HCT116 (cell line): ENCODE results near the gene COL4A1. TPM values are rescaled to one million over a fixed set of nuclear protein-coding genes. Genes with fewer than 3 reads are reported as not detected.

Experiments used
- ATAC-seq: fragments of 200-7000 bp; cut with Tn5 transposase; 2 replicates; pipeline ENCODE4 v1.9.1; 2020; ENCODE audit warnings: mild to moderate bottlenecking, moderate library complexity
- BruUV-seq: library from RNA; stranded (reverse); fragments of 400-500 nt; replicated peaks from 2 replicates; lab custom pipeline; 2021; lab: Mats Ljungman, UMichigan
- CTCF ChIA-PET: fragments of 300-600 bp; sonication (Branson Sonifier 250); formaldehyde crosslinking; loops from one replicate; lab custom pipeline; 2021; ENCODE audit warnings: antibody characterized with exemption; lab: Charles Lee
- POLR2A ChIA-PET: fragments of 300-600, 350-600 bp; sonication (Branson Sonifier 250); formaldehyde crosslinking; loops from one replicate; lab custom pipeline; 2021; ENCODE audit warnings: antibody characterized with exemption; lab: Charles Lee
- RAD21 ChIA-PET, 2 experiments: fragments of 300-600 bp; sonication (Branson Sonifier 250); formaldehyde crosslinking; loops; one replicate each; lab custom pipeline; 2023; ENCODE audit warnings: low total read pairs in 2 of 2; ENCODE audit not compliant: uncharacterized antibody in 2 of 2, unreplicated experiment in 2 of 2, low non-redundant PET in 1 of 2; lab: Charles Lee
- DNase-seq: peaks from one replicate; pipeline ENCODE4 v3.0.0-alpha.2; 2010; ENCODE audit warnings: low read depth, low spot score
- H2AFZ ChIP-seq: fragments of 200-600 bp; shearing (Covaris generic), sonication (generic); 2 replicates; pipeline ENCODE4 v1.6.1; 2017; ENCODE audit warnings: low read depth, mixed run types, mixed read lengths, antibody characterized with exemption, low read length; ENCODE audit not compliant: poor library complexity, severe bottlenecking
- H3K27ac ChIP-seq: 2 replicates; pipeline ENCODE4 v1.5.1; 2012; ENCODE audit warnings: low read depth, low read length
- H3K27me3 ChIP-seq: fragments of 200-600 bp; sonication (generic); 2 replicates; pipeline ENCODE4 v1.6.1; 2016; ENCODE audit warnings: mixed run types, low read length, mixed read lengths; ENCODE audit not compliant: insufficient read depth
- H3K36me3 ChIP-seq, 2 experiments: fragments of 200-500 bp in 1 of 2; fragments of 200-600 bp in 1 of 2; sonication (Bioruptor generic) in 1 of 2; sonication (generic) in 1 of 2; 2 replicates each; pipeline versions ENCODE4 v1.5.1 to v1.6.1; 2014 to 2016; ENCODE audit warnings: low read length in 2 of 2, inconsistent platforms in 1 of 2, mixed read lengths in 1 of 2, mixed run types in 1 of 2; ENCODE audit not compliant: insufficient read depth in 2 of 2, control insufficient read depth in 1 of 2
- H3K4me1 ChIP-seq, 2 experiments: fragments of 200-600 bp in 1 of 2; sonication (generic) in 1 of 2; 2 replicates each; pipeline versions ENCODE4 v1.5.1 to v1.6.1; 2012 to 2017; ENCODE audit warnings: low read length in 2 of 2, inconsistent platforms in 1 of 2, mild to moderate bottlenecking in 1 of 2, mixed read lengths in 1 of 2, mixed run types in 1 of 2, moderate library complexity in 1 of 2; ENCODE audit not compliant: insufficient read depth in 2 of 2, control insufficient read depth in 1 of 2
- H3K4me2 ChIP-seq: fragments of 200-600 bp; sonication (generic); 2 replicates; pipeline ENCODE4 v1.6.1; 2017; ENCODE audit warnings: mixed run types, low read length, mixed read lengths
- H3K4me3 ChIP-seq, 2 experiments: fragments of 200-600 bp in 1 of 2; sonication (generic) in 1 of 2; replicated peaks in 1 of 2; 2 replicates each; pipeline ENCODE4 v1.5.1; 2011 to 2016; ENCODE audit warnings: low read length in 2 of 2, control low read depth in 1 of 2, low read depth in 1 of 2, mild to moderate bottlenecking in 1 of 2, mixed read lengths in 1 of 2, mixed run types in 1 of 2
- H3K79me2 ChIP-seq: fragments of 200-600 bp; sonication (generic); 2 replicates; pipeline ENCODE4 v1.6.1; 2017; ENCODE audit warnings: mild to moderate bottlenecking, mixed run types, low read length, moderate library complexity, mixed read lengths; ENCODE audit not compliant: insufficient read depth
- H3K9ac ChIP-seq: fragments of 200-600 bp; sonication (generic); 2 replicates; pipeline ENCODE4 v1.6.1; 2016; ENCODE audit warnings: low read length, mixed read lengths
- H3K9me2 ChIP-seq: fragments of 200-600 bp; sonication (generic), shearing (Covaris generic); 2 replicates; pipeline ENCODE4 v1.6.1; 2017; ENCODE audit warnings: mixed run types, mild to moderate bottlenecking, moderate library complexity; ENCODE audit not compliant: insufficient read depth
- H3K9me3 ChIP-seq, 2 experiments: fragments of 200-500 bp in 1 of 2; fragments of 200-600 bp in 1 of 2; sonication (Bioruptor generic) in 1 of 2; sonication (generic) in 1 of 2; 2 replicates each; pipeline ENCODE4 v1.6.1; 2014 to 2017; ENCODE audit warnings: low read length in 2 of 2, mixed read lengths in 2 of 2, inconsistent platforms in 1 of 2, low read depth in 1 of 2, mild to moderate bottlenecking in 1 of 2, mixed run types in 1 of 2, moderate library complexity in 1 of 2; ENCODE audit not compliant: control insufficient read depth in 1 of 2, insufficient read depth in 1 of 2
- H4K20me1 ChIP-seq: fragments of 200-600 bp; sonication (generic), shearing (Covaris generic); 2 replicates; pipeline ENCODE4 v1.6.1; 2017; ENCODE audit warnings: mixed run types, mild to moderate bottlenecking, moderate library complexity; ENCODE audit not compliant: insufficient read depth
- CBX3 ChIP-seq: IDR thresholded peaks from 2 replicates; pipeline ENCODE4 v1.6.1; 2012; ENCODE audit warnings: low read depth
- EGR1 ChIP-seq: IDR thresholded peaks from 2 replicates; pipeline ENCODE4 v1.6.1; 2012; ENCODE audit warnings: low read depth
- EZH2 ChIP-seq: fragments of 200-600 bp; sonication (generic); IDR thresholded peaks from 2 replicates; pipeline ENCODE4 v1.6.1; 2017; ENCODE audit warnings: antibody characterized with exemption, mixed run types
- EZH2phosphoT487 ChIP-seq: fragments of 200-600 bp; IDR thresholded peaks from 2 replicates; pipeline ENCODE4 v1.6.1; 2018; ENCODE audit warnings: antibody characterized with exemption, borderline replicate concordance
- POLR2A ChIP-seq: IDR thresholded peaks from 2 replicates; pipeline ENCODE4 v1.7.0; 2011; ENCODE audit warnings: borderline replicate concordance; ENCODE audit not compliant: insufficient read depth, insufficient read length; ENCODE audit errors: extremely low read depth
- RAD21 ChIP-seq: IDR thresholded peaks from 2 replicates; pipeline ENCODE4 v1.6.1; 2012; ENCODE audit warnings: low read depth, mild to moderate bottlenecking
- SP1 ChIP-seq: IDR thresholded peaks from 2 replicates; pipeline ENCODE4 v1.6.1; 2012; ENCODE audit warnings: low read depth
- SRF ChIP-seq: IDR thresholded peaks from 2 replicates; pipeline ENCODE4 v1.6.1; 2012; ENCODE audit warnings: low read depth
- TCF7L2 ChIP-seq: IDR thresholded peaks from 2 replicates; pipeline ENCODE4 v1.7.0; 2011; ENCODE audit warnings: borderline replicate concordance, inconsistent platforms; ENCODE audit not compliant: insufficient read depth, insufficient read length; ENCODE audit errors: extremely low read depth
- YY1 ChIP-seq: IDR thresholded peaks from 2 replicates; pipeline ENCODE4 v1.6.1; 2011; ENCODE audit warnings: low read length, low read depth, moderate library complexity, mild to moderate bottlenecking; ENCODE audit not compliant: insufficient replicate concordance; ENCODE audit errors: extremely low read depth
- ZFX ChIP-seq: fragments of 450-650 bp; IDR thresholded peaks from 2 replicates; pipeline ENCODE4 v1.6.1; 2017
- intact Hi-C: fragments of 100-400 bp; cut with micrococcal nuclease; formaldehyde crosslinking; loops from 2 replicates; pipeline ENCODE4 v1.10.0; 2022
- total RNA-seq: library from RNA; stranded (reverse); gene quantifications from one replicate; pipeline ENCODE4 v1.2.1, GENCODE V29; 2021; ENCODE audit not compliant: unreplicated experiment
- TF ChIP-seq, protein P1 (sequence below): IDR thresholded peaks from 2 replicates; pipeline ENCODE4 v1.6.1; 2012
- TF ChIP-seq, protein P2 (sequence below), 3 experiments: fragments of 200-600 bp in 1 of 3; sonication (generic) in 1 of 3; IDR thresholded peaks in 2 of 3; conservative IDR thresholded peaks in 1 of 3; 2 replicates each; pipeline ENCODE4 v1.5.1; 2012 to 2017; ENCODE audit warnings: low read depth in 2 of 3, low read length in 2 of 3, antibody characterized with exemption in 1 of 3, borderline replicate concordance in 1 of 3, control low read depth in 1 of 3, mild to moderate bottlenecking in 1 of 3, mixed read lengths in 1 of 3, mixed run types in 1 of 3, moderate library complexity in 1 of 3; ENCODE audit not compliant: insufficient read depth in 1 of 3

Gene COL4A1
- total RNA-seq, 1 experiment from 2014 or later: 0.57 TPM

DNA sequence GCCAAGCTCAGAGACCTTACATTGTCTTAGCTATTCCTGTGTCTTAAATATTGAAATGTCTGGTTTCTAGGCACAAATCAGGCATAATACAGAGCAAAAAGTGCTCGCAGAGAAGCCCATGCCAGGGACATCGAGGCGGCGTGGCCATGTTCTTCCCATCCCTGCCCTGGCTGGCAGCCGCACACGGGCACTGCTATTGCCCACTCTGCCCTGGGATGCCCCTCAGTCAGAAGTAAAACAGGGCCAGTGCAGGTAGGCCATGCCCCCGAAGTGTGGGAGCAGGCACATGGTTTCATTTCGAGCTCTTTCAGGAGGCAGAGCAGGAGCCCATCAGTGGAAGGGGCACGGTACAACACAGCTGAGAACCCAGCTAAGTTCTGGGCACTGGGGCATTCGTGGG, 113.5 kb downstream of the COL4A1 start:
- no peak overlapping the region for H3K4me3 ChIP-seq
- H3K36me3 ChIP-seq: no peaks in the 10 kb centered on the region
- no peak overlapping the region for H2AFZ ChIP-seq
- DNase-seq (no peak), ATAC-seq (no peak)
- ChIA-PET CTCF (no interaction called here), POLR2A (no interaction called here), RAD21 (no interaction called here)
- H3K4me2 ChIP-seq: no peak overlapping the region
- H3K4me1 ChIP-seq: no peaks in the 10 kb centered on the region
- no peaks in the 10 kb centered on the region for H3K79me2 ChIP-seq
- intact Hi-C loops: no loop called here
- H3K9me2 ChIP-seq: no peaks in the 10 kb centered on the region
- TF ChIP-seq, protein P1, sequence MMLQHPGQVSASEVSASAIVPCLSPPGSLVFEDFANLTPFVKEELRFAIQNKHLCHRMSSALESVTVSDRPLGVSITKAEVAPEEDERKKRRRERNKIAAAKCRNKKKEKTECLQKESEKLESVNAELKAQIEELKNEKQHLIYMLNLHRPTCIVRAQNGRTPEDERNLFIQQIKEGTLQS: no peak
- TF ChIP-seq EGR1 (no peak), EZH2 (no peak), EZH2phosphoT487 (no peak), POLR2A (no peak), TCF7L2 (no peak), SRF (no peak)
- TF ChIP-seq, protein P2, sequence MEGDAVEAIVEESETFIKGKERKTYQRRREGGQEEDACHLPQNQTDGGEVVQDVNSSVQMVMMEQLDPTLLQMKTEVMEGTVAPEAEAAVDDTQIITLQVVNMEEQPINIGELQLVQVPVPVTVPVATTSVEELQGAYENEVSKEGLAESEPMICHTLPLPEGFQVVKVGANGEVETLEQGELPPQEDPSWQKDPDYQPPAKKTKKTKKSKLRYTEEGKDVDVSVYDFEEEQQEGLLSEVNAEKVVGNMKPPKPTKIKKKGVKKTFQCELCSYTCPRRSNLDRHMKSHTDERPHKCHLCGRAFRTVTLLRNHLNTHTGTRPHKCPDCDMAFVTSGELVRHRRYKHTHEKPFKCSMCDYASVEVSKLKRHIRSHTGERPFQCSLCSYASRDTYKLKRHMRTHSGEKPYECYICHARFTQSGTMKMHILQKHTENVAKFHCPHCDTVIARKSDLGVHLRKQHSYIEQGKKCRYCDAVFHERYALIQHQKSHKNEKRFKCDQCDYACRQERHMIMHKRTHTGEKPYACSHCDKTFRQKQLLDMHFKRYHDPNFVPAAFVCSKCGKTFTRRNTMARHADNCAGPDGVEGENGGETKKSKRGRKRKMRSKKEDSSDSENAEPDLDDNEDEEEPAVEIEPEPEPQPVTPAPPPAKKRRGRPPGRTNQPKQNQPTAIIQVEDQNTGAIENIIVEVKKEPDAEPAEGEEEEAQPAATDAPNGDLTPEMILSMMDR (IDR thresholded peaks at IDR 0.05 in 2 of 3, conservative IDR thresholded peaks at IDR 0.05 in 1 of 3; ENCODE audit: borderline replicate concordance in 1 of 3, insufficient read depth in 1 of 3, low read depth in 2 of 3, low read length in 2 of 3): no peak
- BruUV-seq: no TSS peak
- H3K9me3 ChIP-seq: no peaks in the 10 kb centered on the region
- H4K20me1 ChIP-seq: no peaks in the 10 kb centered on the region
- no peak overlapping the region for H3K9ac ChIP-seq
- H3K27me3 ChIP-seq: peaks cover 27% of the 10 kb centered on the region; the same call in 1 of the 2 replicates
- H3K27ac ChIP-seq: no peak overlapping the region

DNA sequence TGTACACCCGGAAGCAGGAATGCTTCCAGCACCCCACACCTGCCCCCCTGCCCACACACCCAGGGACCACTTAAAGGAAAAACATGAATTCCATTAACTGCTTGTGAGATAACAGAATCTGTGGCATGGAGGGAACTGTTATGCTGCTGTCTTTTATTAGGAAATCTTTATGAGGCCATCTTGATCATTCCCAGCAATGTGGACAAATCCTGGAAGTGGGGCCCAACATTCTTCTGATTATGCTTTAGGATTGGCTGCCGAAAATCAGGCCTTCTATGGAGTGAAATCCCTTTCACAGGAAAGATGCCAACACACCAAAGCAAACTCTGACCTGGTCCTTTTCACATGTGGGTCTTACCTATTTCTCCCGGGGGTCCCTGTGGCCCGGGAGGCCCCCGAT, 114.5 kb downstream of the COL4A1 start:
- no peaks in the 10 kb centered on the region for H3K79me2 ChIP-seq
- no peak for TF ChIP-seq SRF
- no peak for TF ChIP-seq RAD21
- no peak for TF ChIP-seq POLR2A
- no peak for TF ChIP-seq YY1
- no peak for TF ChIP-seq ZFX
- TF ChIP-seq CBX3: no peak
- TF ChIP-seq SP1: no peak
- DNase-seq: no peak
- no peak for ATAC-seq
- no peak overlapping the region for H3K4me3 ChIP-seq
- ChIA-PET POLR2A (no interaction called here), RAD21 (no interaction called here), CTCF (no interaction called here)
- no peaks in the 10 kb centered on the region for H4K20me1 ChIP-seq
- no peaks in the 10 kb centered on the region for H3K9me2 ChIP-seq
- no peaks in the 10 kb centered on the region for H3K4me1 ChIP-seq
- intact Hi-C loops: no loop called here
- H3K36me3 ChIP-seq: no peaks in the 10 kb centered on the region
- no peak overlapping the region for H3K9ac ChIP-seq
- H3K27ac ChIP-seq: no peak overlapping the region
- H3K27me3 ChIP-seq: peaks cover 27% of the 10 kb centered on the region; the same call in 1 of the 2 replicates
- no peak overlapping the region for H3K4me2 ChIP-seq
- H3K9me3 ChIP-seq: no peaks in the 10 kb centered on the region
- BruUV-seq: no TSS peak
- no peak overlapping the region for H2AFZ ChIP-seq
